Fibroblast of villous mesenchyme (primary cell): ENCODE measurements around the gene SPDEF. TPM values are rescaled to one million over a fixed set of nuclear protein-coding genes. Genes with fewer than 3 reads are reported as not detected.

Experiments
- DNase-seq: peaks from one replicate; pipeline ENCODE4 v3.0.0-alpha.2; 2010; ENCODE audit warnings: low read depth
- H3K4me3 ChIP-seq: 2 replicates; pipeline ENCODE4 v1.5.1; 2011; ENCODE audit warnings: low read depth, mild to moderate bottlenecking, low read length
- CTCF ChIP-seq: IDR thresholded peaks from 2 replicates; pipeline ENCODE4 v1.5.1; 2012; ENCODE audit warnings: low read depth, mild to moderate bottlenecking, low read length; ENCODE audit not compliant: insufficient read depth
- total RNA-seq: library from RNA; depleted of rRNA; stranded (reverse); fragments of >200 nt; gene quantifications from 2 replicates; pipeline ENCODE4 v1.2.3, GENCODE V29; 2012

Gene SPDEF
- total RNA-seq, 1 donor, result under 0.01 TPM

DNA sequence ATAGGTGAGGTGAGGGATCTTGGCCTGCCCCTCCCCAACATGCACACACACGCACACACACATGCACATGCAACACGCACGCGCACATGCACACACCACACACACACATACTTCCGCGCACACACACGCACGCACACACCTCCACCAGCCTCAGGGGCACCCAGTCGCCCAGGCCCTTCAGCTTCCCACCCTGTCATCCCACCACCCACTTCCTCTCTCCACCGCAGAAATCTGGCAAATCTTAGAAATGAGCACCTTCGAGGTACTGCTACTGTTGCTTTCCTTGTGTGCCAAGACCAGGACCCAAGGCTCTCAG, 1.2 kb downstream of the SPDEF start:
- TF ChIP-seq CTCF, result no peak
- H3K4me3 ChIP-seq, result no peak overlapping the region
- DNase-seq, result no peak

DNA sequence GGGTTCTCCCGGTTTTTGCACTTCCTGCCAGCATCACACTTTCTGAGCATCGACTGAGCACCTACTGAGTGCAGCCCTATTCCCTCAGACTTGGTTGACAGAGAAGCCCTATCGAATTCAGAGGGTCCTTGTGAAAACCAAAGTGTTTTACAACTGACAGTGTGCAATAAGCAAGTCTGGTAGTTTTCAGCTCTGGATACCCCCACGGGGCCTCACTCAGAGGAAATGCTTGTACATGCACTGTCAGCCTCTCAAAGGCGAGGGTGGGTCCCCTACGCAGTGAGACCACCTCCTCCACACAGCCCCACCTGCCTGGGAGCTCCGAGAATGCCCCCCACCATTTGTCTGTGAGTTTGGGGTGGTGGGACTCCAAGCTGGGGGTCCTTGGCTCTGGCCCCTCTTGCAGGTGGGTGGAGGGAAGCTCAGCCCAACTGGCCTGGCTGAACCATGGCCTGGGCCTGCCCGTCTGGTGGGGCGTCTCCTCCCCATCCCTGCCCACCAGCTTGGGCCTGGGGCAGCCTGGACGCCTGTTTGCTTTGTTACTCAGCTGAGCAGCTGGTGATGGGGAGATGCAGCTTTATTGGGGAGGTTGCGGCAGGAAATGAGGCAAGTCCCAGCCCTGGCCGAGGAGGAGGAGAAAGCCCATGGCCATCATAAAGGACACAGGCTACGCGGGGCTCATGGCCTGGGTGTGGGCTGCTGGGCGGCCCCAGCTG, 1.7 kb downstream of the SPDEF start:
- no peak for DNase-seq
- no peak overlapping the region for H3K4me3 ChIP-seq
- TF ChIP-seq CTCF, result no peak

DNA sequence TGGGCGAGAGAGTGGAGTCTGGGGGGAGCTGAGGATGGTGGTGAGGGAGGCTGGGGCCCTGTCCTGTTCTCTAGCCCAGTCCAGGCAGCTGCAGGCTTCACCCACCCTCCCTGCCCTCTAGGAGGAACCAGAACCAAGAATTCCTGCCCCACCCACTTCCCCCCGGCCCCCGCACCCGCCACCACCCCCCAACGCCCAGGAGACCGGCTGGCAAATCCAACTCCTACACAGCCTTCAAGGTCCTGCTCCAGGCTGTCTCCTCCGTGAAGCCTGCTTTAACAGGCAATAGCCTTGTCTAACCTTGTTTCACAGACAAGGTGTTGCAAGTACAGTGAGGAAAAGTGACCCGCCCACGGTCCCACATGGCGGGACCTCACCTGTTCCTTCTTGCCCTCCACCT, 2.4 kb downstream of the SPDEF start:
- DNase-seq, result no peak
- H3K4me3 ChIP-seq, result no peak overlapping the region
- TF ChIP-seq CTCF, result no peak

- no peak for DNase-seq
- TF ChIP-seq CTCF, result no peak
- H3K4me3 ChIP-seq, result no peak overlapping the region
Measured at GRCh38 chr6:34553146-34553545, 3.0 kb downstream of the SPDEF start.

- H3K4me3 ChIP-seq, result no peak overlapping the region
- TF ChIP-seq CTCF, result no peak
- DNase-seq, result no peak
Measured at GRCh38 chr6:34552620-34553019, 3.5 kb downstream of the SPDEF start.

DNA sequence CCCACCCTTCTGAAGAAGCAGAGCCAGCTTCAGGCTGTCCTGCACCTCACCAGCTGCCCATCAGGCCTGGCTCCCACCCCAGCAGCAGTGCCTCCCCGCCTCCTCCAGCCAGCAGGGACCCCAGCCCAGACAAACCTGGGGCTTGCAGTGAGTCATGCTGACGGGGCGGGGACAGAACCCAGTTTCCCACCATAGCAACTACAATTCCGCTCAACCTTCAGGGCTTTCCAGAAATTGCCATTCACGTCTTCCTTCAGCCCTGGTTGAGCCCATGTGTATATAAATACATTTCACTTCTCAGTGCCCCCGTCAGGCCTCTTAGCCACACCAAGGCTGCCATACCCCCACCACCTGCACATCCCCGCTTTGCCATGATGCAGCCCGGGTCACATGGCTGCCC, 4.4 kb downstream of the SPDEF start:
- no peak overlapping the region for H3K4me3 ChIP-seq
- no peak for TF ChIP-seq CTCF
- DNase-seq, result no peak

DNA sequence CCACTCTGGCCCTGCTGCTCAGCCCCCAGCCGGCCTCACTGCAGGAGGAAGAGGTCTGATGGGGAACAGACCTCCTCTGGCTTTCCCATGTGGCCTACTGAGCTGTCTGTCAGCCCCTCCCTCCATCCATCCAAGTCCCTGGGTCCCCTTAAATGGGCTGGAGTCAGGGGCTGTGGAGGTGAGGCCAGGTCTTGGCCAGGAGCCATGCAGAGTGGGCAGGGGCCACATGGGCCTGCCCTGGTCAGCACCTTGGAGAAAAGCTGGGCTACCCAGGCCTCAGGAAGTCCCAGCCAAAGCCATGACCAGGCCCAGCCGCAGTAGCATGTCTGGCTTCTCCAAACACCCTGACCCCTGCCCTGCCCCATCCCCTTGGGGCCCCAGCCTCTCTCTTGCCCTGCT, 6.3 kb downstream of the SPDEF start:
- H3K4me3 ChIP-seq, result no peak overlapping the region
- TF ChIP-seq CTCF, result no peak
- no peak for DNase-seq
